Naive thymus-derived CD4-positive, alpha-beta T cell (primary cell): ENCODE data around the gene KLF1. TPM values are rescaled to one million over a fixed set of nuclear protein-coding genes. Genes with fewer than 3 reads are reported as not detected.
A peak's percentile ranks its signal among the peaks of the same experiment; 100 is the strongest.

Source experiments
- ATAC-seq: fragments of 150-1000 bp; cut with Tn5 transposase; 2 replicates; pipeline ENCODE4 v1.10.0; 2021; ENCODE audit warnings: mild to moderate bottlenecking, moderate library complexity
- CTCF ChIA-PET: fragments of 350-600 bp; sonication (Branson Sonifier 250); formaldehyde crosslinking; loops from one replicate; lab custom pipeline; 2021; ENCODE audit warnings: antibody characterized with exemption; lab: Charles Lee
- POLR2A ChIA-PET: fragments of 350-600 bp; sonication (Branson Sonifier 250); formaldehyde crosslinking; loops from one replicate; lab custom pipeline; 2021; ENCODE audit warnings: antibody characterized with exemption, inconsistent platforms; lab: Charles Lee
- DNase-seq, 9 donors: peaks; one replicate each; pipeline versions ENCODE4 v3.0.0 to v3.0.0-alpha.2; 2020 to 2022; ENCODE audit warnings: mixed read lengths in 1 of 9
- H3K27ac ChIP-seq: one replicate; pipeline ENCODE4 v1.7.0; 2013; ENCODE audit warnings: mild to moderate bottlenecking, low read depth, low read length, moderate library complexity
- H3K27me3 ChIP-seq, 2 donors: one replicate each; pipeline ENCODE4 v1.7.0; 2013; ENCODE audit warnings: low read length in 2 of 2, mild to moderate bottlenecking in 2 of 2, moderate library complexity in 2 of 2; ENCODE audit not compliant: control insufficient read depth in 2 of 2, insufficient read depth in 2 of 2
- H3K36me3 ChIP-seq, 3 experiments: 1 replicate in 2 of 3; 2 replicates in 1 of 3; pipeline ENCODE4 v1.7.0; 2013; ENCODE audit warnings: low read length in 3 of 3, mild to moderate bottlenecking in 3 of 3, moderate library complexity in 1 of 3; ENCODE audit not compliant: insufficient read depth in 3 of 3, control insufficient read depth in 2 of 3
- H3K4me1 ChIP-seq, 2 donors: one replicate each; pipeline ENCODE4 v1.7.0; 2013; ENCODE audit warnings: low read length in 2 of 2, mild to moderate bottlenecking in 2 of 2, moderate library complexity in 1 of 2; ENCODE audit not compliant: control insufficient read depth in 2 of 2, insufficient read depth in 2 of 2
- H3K4me3 ChIP-seq: 2 replicates; pipeline ENCODE4 v1.7.0; 2013; ENCODE audit warnings: mild to moderate bottlenecking, low read length
- H3K9me3 ChIP-seq, 3 experiments: 1 replicate in 2 of 3; 2 replicates in 1 of 3; pipeline ENCODE4 v1.7.0; 2013; ENCODE audit warnings: low read length in 3 of 3; ENCODE audit not compliant: control insufficient read depth in 2 of 3
- H3K27ac Mint-ChIP-seq, 9 donors: one replicate each; pipeline ENCODE4 v1.8.0; 2020 to 2022; ENCODE audit warnings: mixed read lengths in 9 of 9, mild to moderate bottlenecking in 8 of 9, moderate library complexity in 5 of 9, inconsistent platforms in 2 of 9
- H3K27me3 Mint-ChIP-seq, 5 donors: one replicate each; pipeline ENCODE4 v1.8.0; 2021 to 2022; ENCODE audit warnings: mixed read lengths in 5 of 5, mild to moderate bottlenecking in 1 of 5
- H3K36me3 Mint-ChIP-seq, 5 donors: one replicate each; pipeline ENCODE4 v1.8.0; 2020 to 2022; ENCODE audit warnings: mixed read lengths in 5 of 5, mild to moderate bottlenecking in 3 of 5, inconsistent platforms in 1 of 5
- H3K4me1 Mint-ChIP-seq, 7 donors: one replicate each; pipeline ENCODE4 v1.8.0; 2020 to 2022; ENCODE audit warnings: mixed read lengths in 7 of 7, mild to moderate bottlenecking in 3 of 7, inconsistent platforms in 1 of 7
- H3K4me3 Mint-ChIP-seq, 10 donors: one replicate each; pipeline ENCODE4 v1.8.0; 2020 to 2022; ENCODE audit warnings: mild to moderate bottlenecking in 10 of 10, mixed read lengths in 10 of 10, moderate library complexity in 6 of 10, inconsistent platforms in 2 of 10
- H3K9me3 Mint-ChIP-seq, 11 donors: one replicate each; pipeline ENCODE4 v1.8.0; 2020 to 2022; ENCODE audit warnings: mixed read lengths in 11 of 11, mild to moderate bottlenecking in 4 of 11, inconsistent platforms in 1 of 11, moderate library complexity in 1 of 11
- intact Hi-C, 2 donors: fragments of 100-400 bp; cut with micrococcal nuclease; formaldehyde crosslinking; loops; one replicate each; pipeline ENCODE4 v1.15.1; 2023
- polyA plus RNA-seq, 2 donors: library from polyadenylated mRNA; unstranded; fragments of 300-500 nt; fragmentation: Illumina TruSeq; gene quantifications; one replicate each; pipeline ENCODE4 v1.2.3, GENCODE V29; 2021
- total RNA-seq, 6 experiments: library from RNA in 5 of 6; stranded (reverse) in 5 of 6; gene quantifications; 1 replicate in 5 of 6; 2 replicates in 1 of 6; pipeline ENCODE4 v1.2.3 and lab custom pipeline; 2021 to 2026

KLF1 gene
- total and polyA plus RNA-seq, 7 experiments from 2014 or later: 0.32 to 0.41 TPM; not detected in 5

DNA sequence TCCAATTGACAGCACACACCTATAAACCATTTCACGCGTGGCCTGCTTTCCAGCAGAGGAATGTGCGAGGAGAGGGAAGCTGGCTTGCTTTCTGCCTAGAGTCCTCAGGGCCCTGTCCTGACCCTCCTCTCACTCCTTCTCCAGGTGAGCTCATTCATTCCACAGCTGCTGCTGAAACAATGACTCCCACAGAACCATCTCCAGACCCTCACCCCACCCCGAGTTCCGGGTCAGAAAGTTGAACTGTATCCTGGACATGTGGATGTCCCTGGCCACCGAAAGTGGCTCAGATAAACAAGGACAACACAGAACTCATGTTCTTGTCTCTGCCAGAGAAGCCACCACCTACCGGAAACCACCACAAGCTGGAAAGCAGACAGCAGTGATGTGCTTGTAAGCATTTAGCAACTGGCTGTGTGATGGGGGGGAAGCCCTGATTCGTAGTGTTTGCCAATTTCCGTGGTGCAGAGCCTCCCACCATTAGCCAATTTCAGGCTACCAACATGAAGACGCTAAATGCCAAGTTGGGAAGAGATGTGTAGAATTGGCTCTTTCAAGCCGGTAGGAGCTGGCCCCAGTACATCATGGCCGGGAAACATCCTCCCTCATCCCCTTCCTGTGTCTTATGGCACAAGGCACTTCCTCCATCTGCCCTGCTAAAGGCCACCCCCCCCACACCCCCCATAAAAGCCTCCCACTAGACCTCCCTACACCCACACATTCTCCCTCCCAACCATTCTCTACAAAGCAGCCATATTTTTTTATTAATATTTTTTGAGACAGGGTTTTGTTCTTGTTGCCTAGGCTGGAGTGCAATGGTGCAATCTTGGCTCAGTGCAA, 27.1 kb upstream of the KLF1 start:
- peaks cover 11 to 37% (median 28%) of the 10 kb centered on the region in 7 donors for H3K4me1 Mint-ChIP-seq
- H3K36me3 Mint-ChIP-seq: peaks cover 0 to 2% (median 0%) of the 10 kb centered on the region in 5 donors
- Histone ChIP-seq H3K27me3 (no peaks in the 10 kb centered on the region), H3K27ac (peak overlapping the region; percentile 54), H3K36me3 (no peaks in the 10 kb centered on the region), H3K4me3 (peak overlapping the region; percentile 15), H3K4me1 (peaks cover 12 to 31% of the 10 kb centered on the region in 2 donors), H3K9me3 (no peaks in the 10 kb centered on the region)
- ATAC-seq: peak; percentile 90
- CTCF ChIA-PET: interaction anchor here (0.7 to 2.1 kb wide), 6 partner anchors 19 to 51 kb away, joined by 3 to 8 read pairs (median 4); partner anchors contain the start of genes FARSA, GCDH and KLF1
- peaks cover 0 to 1% (median 0%) of the 10 kb centered on the region in 11 donors for H3K9me3 Mint-ChIP-seq
- H3K27ac Mint-ChIP-seq: peak overlapping the region; percentile 81 to 99 (median 97)
- H3K27me3 Mint-ChIP-seq: no peaks in the 10 kb centered on the region
- peak overlapping the region; percentile 67 to 88 (median 79) for H3K4me3 Mint-ChIP-seq
- DNase-seq: peak; percentile 18 to 78 (median 67)
- POLR2A ChIA-PET: interaction anchor here (0.6 to 3.7 kb wide), 18 partner anchors 9 to 1090 kb away, joined by 3 to 46 read pairs (median 6); partner anchors contain the start of genes CALR, FARSA and GCDH
- intact Hi-C loops: loop anchor here in 1 of 2 donors (1.0 kb wide), 1 partner anchor 23 kb away; the partner anchor contains the start of gene GCDH

DNA sequence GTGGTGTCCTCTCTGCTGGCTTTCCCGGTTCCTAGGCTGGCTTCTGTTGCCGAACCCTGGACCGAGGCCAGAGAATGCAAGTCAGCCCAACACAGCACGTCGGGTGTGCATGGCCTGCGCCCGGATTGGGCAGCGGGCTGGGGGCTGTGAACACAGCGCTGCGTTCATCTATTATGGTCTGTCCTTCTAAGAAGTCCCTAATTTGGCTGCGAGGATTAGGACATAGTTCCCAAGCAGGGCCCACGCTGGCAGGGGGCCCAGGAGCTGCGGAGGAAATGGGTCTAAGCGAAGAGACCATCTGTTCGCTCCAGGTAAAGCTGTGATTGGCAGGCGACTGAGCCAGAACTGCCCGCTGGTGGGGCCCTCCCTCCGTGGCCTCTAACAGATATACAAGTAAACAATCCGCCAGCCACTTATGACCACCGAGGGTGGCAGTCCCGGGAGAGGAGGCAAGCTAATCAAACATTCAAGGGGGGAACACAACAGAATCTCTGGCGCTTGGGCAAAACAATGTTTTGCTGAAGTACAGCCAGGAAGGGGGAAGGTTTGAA, 26.1 kb upstream of the KLF1 start:
- H3K4me1 ChIP-seq: peaks cover 12 to 23% of the 10 kb centered on the region in 2 donors
- H3K27me3 ChIP-seq: no peaks in the 10 kb centered on the region
- H3K4me3 ChIP-seq: no peak overlapping the region
- peak overlapping the region in 6 of 10 donors; percentile 23 to 88 (median 52) for H3K4me3 Mint-ChIP-seq
- no peaks in the 10 kb centered on the region for H3K36me3 ChIP-seq
- peak overlapping the region; percentile 81 to 99 (median 97) for H3K27ac Mint-ChIP-seq
- no peaks in the 10 kb centered on the region for H3K9me3 Mint-ChIP-seq
- POLR2A ChIA-PET: interaction anchor here (0.6 to 3.7 kb wide), 15 partner anchors 11 to 299 kb away, joined by 3 to 46 read pairs (median 5); partner anchors contain the start of genes CALR, FARSA and GCDH
- intact Hi-C loops: no loop called here
- no peaks in the 10 kb centered on the region for H3K27me3 Mint-ChIP-seq
- peaks cover 11 to 32% (median 25%) of the 10 kb centered on the region in 7 donors for H3K4me1 Mint-ChIP-seq
- no peak for DNase-seq
- CTCF ChIA-PET: interaction anchor here (0.7 to 2.1 kb wide), 6 partner anchors 20 to 52 kb away, joined by 3 to 8 read pairs (median 4); partner anchors contain the start of genes FARSA, GCDH and KLF1
- peaks cover 0 to 2% (median 0%) of the 10 kb centered on the region in 5 donors for H3K36me3 Mint-ChIP-seq
- no peak for ATAC-seq
- peak overlapping the region; percentile 54 for H3K27ac ChIP-seq
- no peaks in the 10 kb centered on the region for H3K9me3 ChIP-seq

DNA sequence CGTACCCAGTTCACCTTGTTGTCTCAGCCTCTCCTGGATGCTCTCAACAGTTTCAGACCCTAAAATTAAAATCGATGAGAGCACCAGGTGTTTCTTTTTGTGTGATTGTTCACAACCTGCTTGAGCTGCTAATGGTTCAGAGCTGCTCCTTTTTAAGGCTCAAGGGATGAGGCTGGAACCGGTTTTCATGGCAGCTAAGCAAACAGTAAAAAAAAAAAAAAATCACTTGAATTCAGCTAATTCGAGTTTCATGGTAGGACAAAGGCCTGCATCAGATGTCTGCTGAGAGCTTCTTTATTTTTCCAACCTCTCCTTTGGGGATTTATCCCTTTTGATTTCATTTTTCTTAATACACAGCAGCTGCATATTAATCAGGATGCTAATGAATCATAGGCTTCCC, 25.6 kb upstream of the KLF1 start:
- Mint-ChIP-seq H3K36me3 (peaks cover 0 to 2% (median 0%) of the 10 kb centered on the region in 5 donors), H3K27me3 (no peaks in the 10 kb centered on the region)

DNA sequence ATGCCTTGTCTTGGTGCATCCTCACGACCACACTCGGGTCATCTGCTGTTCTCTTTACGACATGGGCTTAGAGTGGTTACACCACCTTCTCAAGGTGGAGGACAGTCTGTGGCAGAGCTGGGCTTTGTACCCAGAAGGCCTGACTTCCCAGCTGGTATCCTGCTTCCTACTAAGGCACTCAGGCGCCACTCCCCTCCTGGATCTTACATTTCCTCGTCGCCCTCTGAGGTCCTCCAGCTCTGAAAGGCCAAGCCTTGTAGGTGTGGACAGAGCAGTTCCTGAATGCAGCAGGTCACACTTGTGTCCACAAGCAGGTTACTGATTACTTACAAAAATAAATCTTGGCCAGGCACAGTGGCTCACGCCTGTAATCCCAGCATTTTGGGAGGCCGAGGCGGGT, 20.2 kb upstream of the KLF1 start:
- peak overlapping the region in 2 of 9 donors; percentile 44 to 59 for H3K27ac Mint-ChIP-seq
- no peak overlapping the region for H3K27ac ChIP-seq
- no peaks in the 10 kb centered on the region for H3K4me1 ChIP-seq
- H3K27me3 Mint-ChIP-seq: no peaks in the 10 kb centered on the region
- intact Hi-C loops: no loop called here
- peaks cover 0 to 3% (median 0%) of the 10 kb centered on the region in 7 donors for H3K4me1 Mint-ChIP-seq
- no peak for ATAC-seq
- CTCF ChIA-PET: interaction anchor here (0.8 kb wide), 1 partner anchor 17 kb away, joined by 4 read pairs; the partner anchor contains the start of gene GCDH
- peaks cover 0 to 4% (median 0%) of the 10 kb centered on the region in 5 donors for H3K36me3 Mint-ChIP-seq
- H3K4me3 Mint-ChIP-seq: no peak overlapping the region
- H3K9me3 ChIP-seq: no peaks in the 10 kb centered on the region
- no peak overlapping the region for H3K4me3 ChIP-seq
- H3K9me3 Mint-ChIP-seq: no peaks in the 10 kb centered on the region
- POLR2A ChIA-PET: interaction anchor here (0.7 to 2.1 kb wide), 5 partner anchors 8 to 39 kb away, joined by 3 to 8 read pairs (median 4); partner anchors contain the start of gene GCDH
- no peaks in the 10 kb centered on the region for H3K36me3 ChIP-seq
- DNase-seq: no peak
- H3K27me3 ChIP-seq: no peaks in the 10 kb centered on the region

More for the DNA sequence above, 25.6 kb upstream of the KLF1 start:
- no peaks in the 10 kb centered on the region for H3K27me3 ChIP-seq
- peaks cover 12 to 23% of the 10 kb centered on the region in 2 donors for H3K4me1 ChIP-seq
- Mint-ChIP-seq H3K4me3 (no peak overlapping the region), H3K4me1 (peaks cover 11 to 32% (median 25%) of the 10 kb centered on the region in 7 donors), H3K27ac (peak overlapping the region in 5 of 9 donors; percentile 81 to 99 (median 97)), H3K9me3 (no peaks in the 10 kb centered on the region)
- ChIA-PET POLR2A (interaction anchor here (0.6 to 3.7 kb wide), 8 partner anchors 10 to 299 kb away, joined by 3 to 46 read pairs (median 9); partner anchors contain the start of genes CALR, FARSA and GCDH), CTCF (interaction anchor here (1.6 kb wide), 1 partner anchor 53 kb away, joined by 8 read pairs; no protein-coding TSS in a partner anchor)
- no peak overlapping the region for H3K4me3 ChIP-seq
- H3K9me3 ChIP-seq: no peaks in the 10 kb centered on the region
- H3K27ac ChIP-seq: no peak overlapping the region
- no peak for ATAC-seq
- H3K36me3 ChIP-seq: no peaks in the 10 kb centered on the region
- intact Hi-C loops: no loop called here
- no peak for DNase-seq

DNA sequence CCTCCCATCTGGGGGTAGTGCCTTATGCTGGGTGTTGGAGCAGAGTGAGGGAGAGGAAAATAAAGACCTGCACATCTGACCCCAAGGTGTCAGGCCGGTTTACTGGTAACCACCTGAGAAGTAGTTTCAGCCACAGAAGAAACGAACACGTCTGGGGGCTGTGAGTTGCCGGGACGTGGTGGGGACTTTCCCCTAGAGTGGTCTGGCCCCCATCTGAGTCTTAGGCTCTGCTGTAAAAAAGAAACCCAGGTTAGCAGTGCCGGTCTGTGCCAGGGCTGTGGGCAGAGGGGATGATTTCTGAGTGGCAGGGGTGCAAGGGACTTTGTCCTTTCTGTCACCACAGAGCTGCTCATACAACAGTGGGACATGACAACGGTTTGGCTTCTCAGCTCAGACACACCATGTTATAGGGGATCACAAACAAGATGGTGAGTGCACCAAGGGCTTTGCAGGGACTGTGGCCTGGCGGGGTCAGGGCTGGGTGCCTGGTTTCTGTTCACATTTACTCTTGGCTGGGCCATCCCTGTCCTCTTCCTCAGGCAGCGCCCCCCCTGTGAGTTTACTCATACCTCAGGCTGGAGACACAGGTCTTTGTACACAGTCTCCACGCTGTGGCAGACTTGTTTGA, 13.0 kb upstream of the KLF1 start:
- H3K4me1 Mint-ChIP-seq: peaks cover 0 to 4% (median 0%) of the 10 kb centered on the region in 7 donors
- intact Hi-C loops: no loop called here
- Histone ChIP-seq H3K4me3 (no peak overlapping the region), H3K4me1 (no peaks in the 10 kb centered on the region), H3K27ac (no peak overlapping the region), H3K27me3 (no peaks in the 10 kb centered on the region), H3K9me3 (no peaks in the 10 kb centered on the region), H3K36me3 (peaks cover 0 to 52% (median 8%) of the 10 kb centered on the region in 3 experiments)
- DNase-seq (no peak), ATAC-seq (peak; percentile 40)
- H3K9me3 Mint-ChIP-seq: no peaks in the 10 kb centered on the region
- ChIA-PET CTCF (interaction anchor here (0.6 to 1.0 kb wide), 2 partner anchors 9 to 74 kb away, joined by 3 to 4 read pairs; partner anchors contain the start of gene GCDH), POLR2A (interaction anchor here (0.9 to 1.3 kb wide), 4 partner anchors 9 to 39 kb away, joined by 3 to 5 read pairs (median 4); partner anchors contain the start of genes CALR and GCDH)
- H3K27me3 Mint-ChIP-seq: no peaks in the 10 kb centered on the region
- peaks cover under 1 to 16% (median 2%) of the 10 kb centered on the region in 5 donors for H3K36me3 Mint-ChIP-seq
- no peak overlapping the region for H3K4me3 Mint-ChIP-seq
- peak overlapping the region in 1 of 9 donors; percentile 51 for H3K27ac Mint-ChIP-seq
